ENCODE results near the gene CDCP1. TPM values are rescaled to one million over a fixed set of nuclear protein-coding genes. Genes with fewer than 3 reads are reported as not detected.
A peak's percentile ranks its signal among the peaks of the same experiment; 100 is the strongest.

Gene CDCP1
- total RNA-seq, 4 donors from 2014 or later = 14.7 to 35.9 (median 24.2) TPM

GRCh38 chr3:45179163-45179562 lies 33.0 kb upstream of the CDCP1 start:
- no peaks in the 10 kb centered on the region for H3K27me3 ChIP-seq
- TF ChIP-seq CTCF (IDR thresholded peaks at IDR 0.05) = no peak
- DNase-seq = peak; percentile 45 to 47
- H3K9me3 ChIP-seq = no peaks in the 10 kb centered on the region
- no peaks in the 10 kb centered on the region for H3K36me3 ChIP-seq
- peak overlapping the region; percentile 71 to 87 (median 82) for H3K27ac ChIP-seq
- no peak overlapping the region for H3K4me3 ChIP-seq (replicated peaks in 1 of 3)
- intact Hi-C loops (cut with DNase I) = no loop called here
- peaks cover 36 to 42% of the 10 kb centered on the region in 2 donors for H3K4me1 ChIP-seq
- 90% methylated on average over 3 of the region's 3 CpGs for WGBS, 2 donors

- Histone ChIP-seq H3K9me3 (no peaks in the 10 kb centered on the region), H3K36me3 (no peaks in the 10 kb centered on the region), H3K27ac (peak overlapping the region; percentile 71 to 87 (median 82)), H3K4me1 (peaks cover 31 to 35% of the 10 kb centered on the region in 2 donors), H3K27me3 (no peaks in the 10 kb centered on the region), H3K4me3 (replicated peaks in 1 of 3) (no peak overlapping the region)
- TF ChIP-seq CTCF (IDR thresholded peaks at IDR 0.05) (peak in 1 of 6 experiments; percentile 1), POLR2A (IDR thresholded peaks at IDR 0.05) (peak in 1 of 2 donors; percentile 65)
- 20 to 37% methylated on average over 10 to 13 of the region's 13 CpGs for whole genome bisulfite sequencing, 2 donors
- DNase-seq = peak; percentile 96 to 97
- intact Hi-C loops (cut with DNase I) = no loop called here
Measured at GRCh38 chr3:45178183-45179023, 32.2 kb upstream of the CDCP1 start.

GRCh38 chr3:45176912-45177311 lies 30.7 kb upstream of the CDCP1 start:
- Histone ChIP-seq H3K4me3 (replicated peaks in 1 of 3) (no peak overlapping the region), H3K27ac (no peak overlapping the region), H3K27me3 (no peaks in the 10 kb centered on the region), H3K9me3 (no peaks in the 10 kb centered on the region), H3K36me3 (no peaks in the 10 kb centered on the region), H3K4me1 (peaks cover 23 to 27% of the 10 kb centered on the region in 2 donors)
- intact Hi-C loops (cut with DNase I) = no loop called here
- 68 to 80% methylated on average over 4 of the region's 4 CpGs for WGBS, 2 donors
- TF ChIP-seq CTCF (IDR thresholded peaks at IDR 0.05) (no peak), POLR2A (IDR thresholded peaks at IDR 0.05) (no peak)
- no peak for DNase-seq

GRCh38 chr3:45174234-45174633 lies 28.1 kb upstream of the CDCP1 start:
- intact Hi-C loops (cut with DNase I) = no loop called here
- Histone ChIP-seq H3K36me3 (no peaks in the 10 kb centered on the region), H3K4me3 (replicated peaks in 1 of 3) (no peak overlapping the region), H3K27ac (peak overlapping the region in 1 of 3 donors; percentile 45), H3K27me3 (no peaks in the 10 kb centered on the region), H3K4me1 (peaks cover 15 to 17% of the 10 kb centered on the region in 2 donors), H3K9me3 (no peaks in the 10 kb centered on the region)
- TF ChIP-seq POLR2A (IDR thresholded peaks at IDR 0.05) (no peak), CTCF (IDR thresholded peaks at IDR 0.05) (no peak)
- peak in 1 of 2 donors; percentile 39 for DNase-seq
- WGBS, 2 donors = 22 to 30% methylated on average over 2 of the region's 2 CpGs

GRCh38 chr3:45173776-45174175 lies 27.6 kb upstream of the CDCP1 start:
- Histone ChIP-seq H3K4me3 (replicated peaks in 1 of 3) (no peak overlapping the region), H3K27ac (no peak overlapping the region), H3K9me3 (no peaks in the 10 kb centered on the region), H3K4me1 (peaks cover 10 to 13% of the 10 kb centered on the region in 2 donors), H3K27me3 (no peaks in the 10 kb centered on the region), H3K36me3 (no peaks in the 10 kb centered on the region)
- WGBS, 2 donors = 88 to 98% methylated on average over 1 of the region's 1 CpG
- TF ChIP-seq CTCF (IDR thresholded peaks at IDR 0.05) (no peak), POLR2A (IDR thresholded peaks at IDR 0.05) (no peak)
- no peak for DNase-seq
- intact Hi-C loops (cut with DNase I) = no loop called here
